Measurements from ENCODE around the gene LZTS2. TPM values are rescaled to one million over a fixed set of nuclear protein-coding genes. Genes with fewer than 3 reads are reported as not detected.

LZTS2 gene
- total RNA-seq, 4 donors from 2014 or later: 51.5 to 123 (median 85.2) TPM

GRCh38 chr10:100969187-100970075, 30.2 kb upstream of the LZTS2 start, which contains the start of gene SEMA4G:
SEMA4G (plus strand) TSS chr10:100969504; CDS start chr10:100972913, 3,409 bp downstream.
- no peaks in the 10 kb centered on the region for H3K9me3 ChIP-seq
- TF ChIP-seq POLR2A (IDR thresholded peaks at IDR 0.05) (no peak), CTCF (IDR thresholded peaks at IDR 0.05) (peak; percentile 60 to 80 (median 69))
- peak within 1 kb of the TSS; percentile 47 to 52 for H3K4me3 ChIP-seq
- H3K4me1 ChIP-seq: peaks cover 0 to 11% of the 10 kb centered on the region in 2 donors
- H3K27me3 ChIP-seq: no peaks in the 10 kb centered on the region
- intact Hi-C loops (cut with DNase I; ENCODE audit: low total_unique reads): no loop called here
- DNase-seq: peak; percentile 47 to 51
- H3K27ac ChIP-seq: no peak within 1 kb of the TSS
- no peaks in the 10 kb centered on the region for H3K36me3 ChIP-seq

GRCh38 chr10:100970076-100970913, 29.3 kb upstream of the LZTS2 start:
- no peak for DNase-seq
- no peak for TF ChIP-seq POLR2A (IDR thresholded peaks at IDR 0.05)
- TF ChIP-seq CTCF (IDR thresholded peaks at IDR 0.05): no peak
- Histone ChIP-seq H3K4me3 (peak overlapping the region; percentile 47 to 52), H3K4me1 (peaks cover 0 to 11% of the 10 kb centered on the region in 2 donors), H3K27me3 (no peaks in the 10 kb centered on the region), H3K9me3 (no peaks in the 10 kb centered on the region), H3K36me3 (no peaks in the 10 kb centered on the region), H3K27ac (no peak overlapping the region)
- intact Hi-C loops (cut with DNase I; ENCODE audit: low total_unique reads): no loop called here

GRCh38 chr10:100970914-100971811, 28.4 kb upstream of the LZTS2 start:
- H3K27ac ChIP-seq: no peak overlapping the region
- H3K4me3 ChIP-seq: no peak overlapping the region
- intact Hi-C loops (cut with DNase I; ENCODE audit: low total_unique reads): no loop called here
- no peaks in the 10 kb centered on the region for H3K27me3 ChIP-seq
- H3K36me3 ChIP-seq: no peaks in the 10 kb centered on the region
- H3K9me3 ChIP-seq: no peaks in the 10 kb centered on the region
- H3K4me1 ChIP-seq: peaks cover 0 to 11% of the 10 kb centered on the region in 2 donors
- DNase-seq: no peak
- TF ChIP-seq POLR2A (IDR thresholded peaks at IDR 0.05): no peak
- no peak for TF ChIP-seq CTCF (IDR thresholded peaks at IDR 0.05)

GRCh38 chr10:100972115-100972903, 27.3 kb upstream of the LZTS2 start:
- Histone ChIP-seq H3K4me1 (peaks cover 0 to 11% of the 10 kb centered on the region in 2 donors), H3K4me3 (no peak overlapping the region), H3K36me3 (no peaks in the 10 kb centered on the region), H3K27me3 (no peaks in the 10 kb centered on the region), H3K9me3 (no peaks in the 10 kb centered on the region), H3K27ac (no peak overlapping the region)
- TF ChIP-seq POLR2A (IDR thresholded peaks at IDR 0.05) (no peak), CTCF (IDR thresholded peaks at IDR 0.05) (no peak)
- no peak for DNase-seq
- intact Hi-C loops (cut with DNase I; ENCODE audit: low total_unique reads): no loop called here

Measured in uterus (tissue), 4 donors.